NCI-H1694 treated with DMSO at 0.1 percent for 48 hours (cell line): ENCODE measurements around the gene NEK10.

Experiments used
- DNase-seq: peaks from one replicate; lab custom pipeline; 2025; lab: John Stamatoyannopoulos, UW

The NEK10 gene

GRCh38 chr3:27171113-27171512 is 198.1 kb downstream of the NEK10 start:
- DNase-seq: no peak

GRCh38 chr3:27166888-27167287 is 202.3 kb downstream of the NEK10 start:
- DNase-seq: no peak

GRCh38 chr3:27165321-27165721 is 203.9 kb downstream of the NEK10 start:
- no peak for DNase-seq

DNA sequence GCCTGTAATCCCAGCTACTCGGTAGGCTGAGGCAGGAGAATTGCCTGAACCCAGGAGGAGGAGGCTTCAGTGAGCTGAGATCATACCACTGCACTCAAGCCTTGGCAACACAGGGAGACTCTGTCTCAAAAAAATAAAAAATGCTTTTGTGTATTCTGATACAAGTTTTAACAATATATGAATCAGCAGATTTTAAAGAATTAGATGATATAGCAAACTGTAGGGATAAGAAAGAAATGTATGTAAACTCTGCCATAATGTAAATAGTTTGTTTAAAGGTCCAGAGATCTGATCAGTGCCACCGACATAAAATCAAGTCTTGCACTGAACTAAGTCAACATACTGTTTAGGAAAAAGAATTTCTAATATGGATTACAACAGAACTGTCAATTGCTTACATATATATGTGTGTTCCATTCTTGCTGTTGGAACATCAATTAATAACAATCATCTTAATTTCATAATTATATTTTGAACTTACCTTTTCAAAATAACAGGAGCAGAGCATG is 208.3 kb downstream of the NEK10 start:
- DNase-seq: no peak

GRCh38 chr3:27160146-27160545 is 209.0 kb downstream of the NEK10 start:
- DNase-seq: no peak

- DNase-seq: no peak
Measured at GRCh38 chr3:27147215-27147614, 222.0 kb downstream of the NEK10 start.

- no peak for DNase-seq
Measured at GRCh38 chr3:27146786-27147185, 222.4 kb downstream of the NEK10 start.

DNA sequence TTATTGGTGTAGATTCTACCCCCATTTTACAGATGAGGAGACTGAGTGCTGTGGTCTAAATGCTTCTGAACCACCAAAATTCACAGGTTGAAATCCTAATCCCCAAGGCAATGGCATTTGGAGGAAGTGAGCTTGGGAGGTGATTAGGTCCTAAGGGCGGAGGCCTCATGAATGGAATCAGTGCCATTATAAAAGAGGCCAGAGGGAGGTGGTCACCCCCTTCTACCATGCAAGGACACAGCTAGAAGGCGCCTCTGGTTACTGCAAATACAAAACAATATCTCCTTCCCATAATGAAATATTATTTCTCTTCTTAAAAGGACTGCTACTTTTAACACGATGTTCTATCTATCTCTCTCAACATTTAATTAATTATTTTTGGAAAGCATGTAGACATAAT is 223.5 kb downstream of the NEK10 start:
- no peak for DNase-seq

- DNase-seq: no peak
Measured at GRCh38 chr3:27141668-27142067, 227.5 kb downstream of the NEK10 start.

DNA sequence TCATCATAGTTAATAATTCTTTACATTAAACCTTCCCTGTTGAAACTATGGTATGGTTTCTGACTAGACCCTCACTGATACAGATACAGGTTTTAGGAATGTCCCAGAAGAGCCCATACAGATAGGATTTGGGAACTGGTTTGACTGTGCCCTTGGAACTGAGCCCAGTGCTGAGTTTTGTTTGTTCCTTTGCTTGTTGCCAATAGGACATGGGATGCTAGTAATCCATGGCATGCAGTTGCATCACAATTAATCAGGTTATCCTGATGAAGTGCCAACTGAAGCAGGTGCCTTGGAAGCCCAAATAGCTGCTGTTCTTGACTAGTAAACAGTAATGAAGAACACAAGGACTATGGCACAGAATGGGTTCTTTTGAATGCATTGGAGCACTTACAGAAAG is 230.6 kb downstream of the NEK10 start:
- no peak for DNase-seq

- DNase-seq: no peak
Measured at GRCh38 chr3:27138005-27138404, 231.2 kb downstream of the NEK10 start.

GRCh38 chr3:27134171-27134796 is 234.9 kb downstream of the NEK10 start:
- DNase-seq: peak; percentile 5

GRCh38 chr3:27133060-27133459 is 236.1 kb downstream of the NEK10 start:
- DNase-seq: no peak

DNA sequence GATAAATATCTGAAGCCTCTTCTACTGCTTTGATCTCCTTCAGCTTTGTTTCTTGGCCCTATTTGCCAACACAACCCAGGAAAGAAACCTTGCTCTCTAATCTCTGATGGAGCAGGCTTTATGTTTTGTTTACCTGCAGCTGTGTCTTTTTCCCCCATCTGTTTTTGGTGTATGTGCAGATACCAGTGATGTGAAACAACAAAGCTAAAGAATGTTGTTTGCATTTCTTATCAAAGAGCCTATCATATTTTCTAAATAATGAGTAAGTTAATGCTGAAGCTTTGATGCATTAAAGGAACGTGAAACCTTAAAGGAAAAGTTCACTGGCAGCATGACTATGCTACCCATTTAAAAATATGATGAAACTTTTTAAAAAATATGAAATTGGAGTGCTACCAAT is 238.4 kb downstream of the NEK10 start:
- no peak for DNase-seq

- DNase-seq: no peak
Measured at GRCh38 chr3:27127879-27128278, 241.3 kb downstream of the NEK10 start.

DNA sequence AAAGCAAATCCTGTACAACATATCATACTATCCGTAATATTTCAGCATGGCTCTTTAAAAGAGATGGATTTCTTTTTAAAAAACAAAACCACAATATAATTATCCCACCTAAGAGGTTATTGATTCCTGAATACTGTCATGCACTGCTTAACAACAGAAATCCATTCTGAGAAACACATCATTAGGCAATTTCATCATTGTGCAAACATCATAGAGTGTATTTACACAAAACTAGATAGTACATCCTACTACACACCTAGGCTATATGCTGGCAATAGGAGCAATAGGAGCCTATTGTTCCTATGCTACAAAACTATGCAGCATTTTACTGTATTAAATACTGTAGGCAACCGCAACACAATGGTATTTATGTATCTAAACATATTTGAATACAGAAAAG is 242.0 kb downstream of the NEK10 start:
- no peak for DNase-seq

DNA sequence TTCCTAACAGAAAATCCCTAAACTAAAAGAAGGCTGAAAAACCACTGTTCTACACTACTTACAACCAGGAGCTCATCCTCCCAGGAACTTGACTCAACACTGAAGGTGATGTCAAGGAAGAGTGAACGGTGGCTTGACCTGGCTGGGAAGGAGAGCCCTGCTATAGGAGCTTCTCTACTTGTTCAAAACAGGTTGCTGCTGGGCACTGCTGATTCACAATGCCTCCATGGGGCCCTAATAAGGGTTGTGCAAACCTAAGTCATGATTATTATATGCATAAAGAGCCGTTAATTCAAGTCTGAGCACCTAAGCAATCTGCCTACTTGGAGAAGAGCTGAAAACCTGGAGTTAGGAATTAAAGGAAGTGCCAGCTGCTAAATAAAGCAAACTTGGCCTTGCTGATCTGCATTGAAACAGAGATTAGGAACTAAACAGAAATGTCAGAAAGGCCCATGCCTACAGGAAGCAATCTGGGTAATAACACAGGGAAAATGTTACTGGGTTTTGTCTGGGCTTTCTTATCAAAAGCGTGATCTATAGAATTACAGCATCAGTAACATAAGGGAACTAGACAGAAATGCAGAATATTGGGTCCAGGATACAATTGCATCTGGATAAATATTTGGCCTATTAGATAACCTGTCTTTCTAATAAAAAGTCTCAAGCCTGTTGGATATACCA is 243.2 kb downstream of the NEK10 start:
- DNase-seq: no peak

- no peak for DNase-seq
Measured at GRCh38 chr3:27119639-27120038, 249.5 kb downstream of the NEK10 start.

- no peak for DNase-seq
Measured at GRCh38 chr3:27115352-27115751, 253.8 kb downstream of the NEK10 start.

DNA sequence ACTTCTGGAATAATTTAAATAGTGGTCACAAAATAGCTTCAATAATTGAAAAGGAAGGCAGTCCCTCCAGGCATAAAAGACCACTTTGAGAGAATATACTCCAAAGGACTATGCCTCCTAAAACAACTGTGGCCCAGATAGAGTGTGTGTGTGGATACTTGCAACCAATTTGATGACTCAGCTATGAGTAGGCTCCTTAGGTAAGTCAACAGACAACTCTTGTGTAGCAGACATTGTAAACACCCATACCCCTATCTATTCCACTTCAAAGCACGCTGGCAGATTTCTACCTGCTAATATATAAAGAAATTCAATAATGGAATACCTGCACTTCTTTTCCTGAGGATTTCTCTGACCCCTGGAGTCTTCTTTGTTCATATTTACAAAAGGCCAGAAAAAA is 254.5 kb downstream of the NEK10 start:
- DNase-seq: no peak

DNA sequence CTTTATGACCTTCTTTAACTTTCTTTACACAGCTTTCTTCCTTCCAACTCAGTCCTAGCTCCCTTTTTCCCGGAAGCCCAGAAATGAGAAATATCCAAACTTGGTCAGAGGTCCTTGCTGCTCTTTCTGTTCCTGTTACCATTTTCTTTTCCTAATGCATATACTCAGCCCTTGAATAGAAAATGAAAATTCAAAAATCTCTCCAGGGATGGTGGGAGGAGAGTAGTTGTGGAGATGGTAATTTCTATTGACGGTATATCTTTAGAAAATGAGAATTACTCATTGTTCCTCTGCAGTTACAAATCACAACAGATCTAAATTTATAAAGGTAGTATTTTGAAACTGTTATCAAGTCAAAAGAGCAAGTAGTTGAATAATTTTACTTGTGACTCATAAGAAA is 255.1 kb downstream of the NEK10 start:
- DNase-seq: no peak

GRCh38 chr3:27110020-27110419 is 259.2 kb downstream of the NEK10 start:
- DNase-seq: no peak

DNA sequence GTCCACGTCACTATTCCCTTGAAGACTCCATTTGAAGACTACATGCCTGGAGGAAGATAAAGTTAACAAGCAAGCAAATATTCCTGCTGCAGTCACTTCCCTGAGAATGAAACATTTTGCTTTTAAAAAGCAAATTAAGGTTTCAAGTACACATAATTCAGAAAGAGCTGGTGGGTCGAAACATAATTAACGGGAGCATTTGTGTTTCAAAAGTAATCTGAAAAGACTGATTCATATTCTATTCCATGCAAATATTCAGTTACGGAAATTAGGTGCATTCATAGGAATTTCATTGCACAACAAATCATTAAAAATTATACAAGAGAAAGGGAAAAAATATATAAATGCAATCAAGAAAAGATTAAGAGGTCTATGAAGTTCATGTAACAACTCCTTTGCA is 260.9 kb downstream of the NEK10 start:
- no peak for DNase-seq

- no peak for DNase-seq
Measured at GRCh38 chr3:27105904-27106303, 263.3 kb downstream of the NEK10 start.
